Adrenal gland (tissue), 5 donors: ENCODE data around the gene HMCES.

Source experiments
- CTCF ChIP-seq, 6 experiments: fragments of 450-650 bp in 4 of 6; fragments of 200-600 bp in 2 of 6; sonication (generic) in 1 of 6; IDR thresholded peaks; 1 replicate in 5 of 6; 2 replicates in 1 of 6; pipeline versions ENCODE4 v1.5.1 to v1.8.0; 2016 to 2021; ENCODE audit warnings: antibody characterized with exemption in 6 of 6, mild to moderate bottlenecking in 2 of 6, moderate library complexity in 1 of 6
- POLR2A ChIP-seq, 2 donors: fragments of 450-650 bp; IDR thresholded peaks; one replicate each; pipeline ENCODE4 v1.6.1; 2017; ENCODE audit warnings: antibody characterized with exemption in 2 of 2, mild to moderate bottlenecking in 2 of 2, moderate library complexity in 1 of 2
- donor health status: DM: no; HTN: no; CAD: no.

- TF ChIP-seq CTCF (IDR thresholded peaks at IDR 0.05) (no peak), POLR2A (IDR thresholded peaks at IDR 0.05) (no peak)
Observed at GRCh38 chr3:129308636-129309035, 30.0 kb downstream of the HMCES start.
